Gastroesophageal sphincter (tissue), 4 donors: Measurements from ENCODE around the gene C3AR1. TPM values are rescaled to one million over a fixed set of nuclear protein-coding genes. Genes with fewer than 3 reads are reported as not detected.
"Not testable (repeated sequence)": the region's sequence is repeated elsewhere in the genome, so short reads cannot be mapped to it uniquely, and the experiment has no call there.

Experiments used
- ATAC-seq: fragments of 150-250 bp; one replicate; pipeline ENCODE4 v1.9.1; 2016; ENCODE audit warnings: mild to moderate bottlenecking, moderate library complexity
- H3K27ac ChIP-seq, 4 donors: fragments of 200-600 bp; sonication (generic) in 3 of 4; 1 replicate in 3 of 4; 2 replicates in 1 of 4; pipeline ENCODE4 v1.5.1; 2016 to 2019
- H3K27me3 ChIP-seq: fragments of 200-600 bp; sonication (generic); one replicate; pipeline ENCODE4 v1.5.1; 2019
- H3K36me3 ChIP-seq, 2 donors: fragments of 200-600 bp; sonication (generic); one replicate each; pipeline ENCODE4 v1.5.1; 2019; ENCODE audit warnings: control low read depth in 1 of 2
- H3K4me1 ChIP-seq, 3 donors: fragments of 200-600 bp; sonication (generic); 1 replicate in 2 of 3; 2 replicates in 1 of 3; pipeline ENCODE4 v1.5.1; 2016 to 2019; ENCODE audit warnings: control low read depth in 2 of 3
- H3K4me3 ChIP-seq, 2 donors: fragments of 200-600 bp; sonication (generic); one replicate each; pipeline ENCODE4 v1.5.1; 2019; ENCODE audit warnings: mild to moderate bottlenecking in 1 of 2, moderate library complexity in 1 of 2
- H3K9me3 ChIP-seq, 3 donors: fragments of 200-600 bp; sonication (generic); one replicate each; pipeline ENCODE4 v1.5.1; 2017 to 2019; ENCODE audit warnings: control low read depth in 2 of 3
- CTCF ChIP-seq, 4 experiments: fragments of 200-600 bp in 2 of 4; fragments of 450-650 bp in 2 of 4; sonication (generic) in 1 of 4; IDR thresholded peaks; one replicate each; pipeline ENCODE4 v1.5.1; 2017 to 2019; ENCODE audit warnings: antibody characterized with exemption in 4 of 4, mild to moderate bottlenecking in 2 of 4, moderate library complexity in 2 of 4
- EP300 ChIP-seq: sonication (generic); formaldehyde crosslinking; IDR thresholded peaks from one replicate; pipeline ENCODE4 v1.6.1; 2017; ENCODE audit warnings: antibody characterized with exemption, mild to moderate bottlenecking
- POLR2A ChIP-seq, 2 donors: fragments of 450-650 bp; IDR thresholded peaks; one replicate each; pipeline ENCODE4 v1.6.1; 2017; ENCODE audit warnings: antibody characterized with exemption in 2 of 2, mild to moderate bottlenecking in 2 of 2, moderate library complexity in 1 of 2
- POLR2AphosphoS5 ChIP-seq: sonication (generic); formaldehyde crosslinking; IDR thresholded peaks from one replicate; pipeline ENCODE4 v1.6.1; 2017; ENCODE audit warnings: antibody characterized with exemption
- WGBS, 2 donors: methylation state at CpG; one replicate each; pipeline ENCODE4 v1.1.5; 2018; ENCODE audit warnings: low coverage in 1 of 2; 5-methylcytosine and 5-hydroxymethylcytosine counted together
- total RNA-seq, 4 donors: library from RNA; depleted of rRNA; stranded (reverse); fragments of >200 nt; gene quantifications; one replicate each; pipeline ENCODE4 v1.1.0, GENCODE V29; 2016

Gene C3AR1
- total RNA-seq, 4 donors from 2014 or later, result 1.6 to 16.7 (median 7.6) TPM

DNA sequence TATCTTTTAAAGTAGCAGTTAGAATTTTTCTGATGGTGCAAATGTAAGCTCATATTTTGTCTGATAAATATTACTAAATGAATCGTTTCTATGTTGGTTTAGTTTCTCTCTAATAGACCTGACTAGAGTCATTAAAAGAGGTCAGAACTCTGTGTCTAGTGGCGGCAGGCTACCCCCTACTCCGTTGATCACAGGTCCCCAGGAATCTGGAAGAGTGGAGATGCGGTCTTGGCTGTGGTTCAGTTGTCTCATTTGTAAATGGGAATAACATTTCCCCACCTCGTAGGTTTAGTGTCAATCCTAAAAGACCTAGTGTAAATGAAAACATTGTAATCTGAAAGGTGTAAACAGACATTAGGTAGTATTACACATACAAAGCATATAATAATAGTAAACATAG is 38.3 kb downstream of the C3AR1 start:
- Histone ChIP-seq H3K4me1 (peaks cover 0 to 17% (median 0%) of the 10 kb centered on the region in 3 donors), H3K27ac (peak overlapping the region in 1 of 4 donors; percentile 100), H3K36me3 (no peaks in the 10 kb centered on the region), H3K27me3 (no peaks in the 10 kb centered on the region), H3K9me3 (no peaks in the 10 kb centered on the region), H3K4me3 (no peak overlapping the region)
- 65 to 83% methylated on average over 4 of the region's 5 CpGs for WGBS, 2 donors
- TF ChIP-seq EP300 (no peak), CTCF (IDR thresholded peaks at IDR 0.05) (no peak), POLR2AphosphoS5 (no peak), POLR2A (IDR thresholded peaks at IDR 0.05) (no peak)
- no peak for ATAC-seq

- Histone ChIP-seq H3K9me3 (no peaks in the 10 kb centered on the region), H3K4me3 (peak overlapping the region; percentile 58 to 65), H3K4me1 (peaks cover 0 to 9% (median 0%) of the 10 kb centered on the region in 3 donors), H3K27me3 (no peaks in the 10 kb centered on the region), H3K27ac (peak overlapping the region; percentile 98 to 100 (median 99)), H3K36me3 (no peaks in the 10 kb centered on the region)
- peak; percentile 98 for ATAC-seq
- WGBS, 2 donors, result 0 to 2% methylated on average over 11 to 21 of the region's 27 CpGs
- peak in 1 of 4 experiments; percentile 18 for TF ChIP-seq CTCF (IDR thresholded peaks at IDR 0.05)
- peak in 1 of 2 donors; percentile 73 for TF ChIP-seq POLR2A (IDR thresholded peaks at IDR 0.05)
- TF ChIP-seq EP300, result no peak
- peak; percentile 73 for TF ChIP-seq POLR2AphosphoS5
Observed at GRCh38 chr12:8026291-8026900, 39.8 kb downstream of the C3AR1 start.

DNA sequence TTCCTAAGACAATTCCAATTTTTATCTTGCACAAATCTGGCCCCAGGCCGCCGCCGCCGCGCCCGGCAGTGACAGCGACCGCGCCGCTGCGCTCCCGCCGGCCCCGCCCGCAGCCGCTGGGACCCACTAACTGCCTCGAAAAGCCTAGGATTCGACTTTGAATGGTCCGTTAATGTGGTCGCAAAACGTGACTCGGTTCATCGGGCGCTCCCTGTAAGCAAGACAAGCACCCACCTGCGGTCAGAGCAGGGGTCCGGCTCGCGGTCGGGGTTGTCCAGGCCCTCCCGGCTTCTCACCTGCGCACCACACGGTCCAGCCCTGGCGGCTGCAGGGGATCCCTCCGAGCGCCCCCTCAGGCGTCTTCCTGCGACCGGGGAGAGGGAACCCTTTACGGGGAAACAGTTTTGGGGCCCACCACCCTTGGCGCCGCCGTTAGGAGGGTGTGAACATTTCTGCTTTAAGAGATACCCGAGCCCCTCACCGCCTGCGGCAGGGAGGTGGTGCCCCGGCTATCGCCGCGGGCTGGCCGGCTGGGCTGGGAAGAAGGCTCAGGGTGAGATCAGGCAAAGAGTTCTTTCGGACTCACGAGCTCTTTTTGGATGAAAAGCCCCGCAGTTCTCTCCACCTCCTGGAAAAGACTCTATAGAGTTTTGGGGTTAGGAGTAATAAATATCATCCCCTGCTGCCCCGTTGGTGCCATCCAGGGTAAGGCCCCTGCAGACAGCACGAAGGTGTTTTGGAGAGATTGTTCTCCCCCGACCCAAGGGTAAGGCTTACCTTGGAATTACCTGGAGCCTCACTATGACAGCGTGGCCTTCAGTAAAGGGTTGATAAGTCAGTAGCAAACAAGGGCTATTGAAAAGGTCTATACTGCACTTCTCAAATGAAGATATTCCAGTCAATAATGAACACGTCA is 47.2 kb downstream of the C3AR1 start:
- TF ChIP-seq EP300 (no peak), POLR2AphosphoS5 (no peak), CTCF (IDR thresholded peaks at IDR 0.05) (no peak), POLR2A (IDR thresholded peaks at IDR 0.05) (no peak)
- Histone ChIP-seq H3K27me3 (peaks cover 59% of the 10 kb centered on the region), H3K36me3 (no peaks in the 10 kb centered on the region), H3K4me1 (peaks cover 0 to 15% (median 6%) of the 10 kb centered on the region in 3 donors), H3K4me3 (peak overlapping the region in 1 of 2 donors; percentile 43), H3K9me3 (no peaks in the 10 kb centered on the region), H3K27ac (no peak overlapping the region)
- WGBS, 2 donors, result 12 to 13% methylated on average over 3 to 15 of the region's 58 CpGs
- ATAC-seq, result peak; percentile 28

DNA sequence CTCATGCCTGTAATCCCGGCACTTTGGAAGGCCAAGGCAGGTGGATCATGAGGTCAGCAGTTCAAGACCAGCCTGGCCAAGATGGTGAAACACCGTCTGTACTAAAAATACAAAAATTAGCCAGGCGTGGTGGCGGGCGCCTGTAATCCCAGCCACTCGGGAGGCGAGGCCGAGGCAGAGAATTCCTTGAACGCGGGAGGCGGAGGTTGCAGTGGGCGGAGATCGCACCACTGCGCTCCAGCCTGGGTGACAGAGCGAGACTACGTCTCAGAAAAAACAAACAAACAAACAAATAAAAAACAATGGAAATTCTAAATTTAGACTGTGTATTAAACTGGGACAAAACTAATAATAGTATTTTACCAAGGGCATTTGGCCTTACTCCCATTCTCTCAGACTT is 47.9 kb downstream of the C3AR1 start:
- not testable (repeated sequence) for H3K9me3 ChIP-seq, H3K36me3 ChIP-seq, H3K27ac ChIP-seq, ATAC-seq
- peaks cover 66% of the 10 kb centered on the region for H3K27me3 ChIP-seq
- H3K4me3 ChIP-seq, result peak overlapping the region in 1 of 2 donors; percentile 43
- peaks cover 0 to 15% (median 6%) of the 10 kb centered on the region in 3 donors for H3K4me1 ChIP-seq
- WGBS, 2 donors, result 49 to 51% methylated on average over 4 to 8 of the region's 16 CpGs

- H3K4me3 ChIP-seq, result no peak overlapping the region
- H3K4me1 ChIP-seq, result peaks cover 0 to 15% (median 6%) of the 10 kb centered on the region in 3 donors
- WGBS, 2 donors, result 37 to 44% methylated on average over 13 to 14 of the region's 18 CpGs
- no peak for ATAC-seq
- H3K27ac ChIP-seq, result no peak overlapping the region
- H3K27me3 ChIP-seq, result peaks cover 96% of the 10 kb centered on the region
- H3K9me3 ChIP-seq, result no peaks in the 10 kb centered on the region
- TF ChIP-seq EP300, result no peak
- TF ChIP-seq CTCF (IDR thresholded peaks at IDR 0.05), result no peak
- no peak for TF ChIP-seq POLR2AphosphoS5
- TF ChIP-seq POLR2A (IDR thresholded peaks at IDR 0.05), result no peak
- no peaks in the 10 kb centered on the region for H3K36me3 ChIP-seq
Observed at GRCh38 chr12:8014836-8015235, 51.3 kb downstream of the C3AR1 start.
